ENCODE measurements around the gene MYH13.

MYH13 gene

GRCh38 chr17:10398352-10398751, 25.5 kb upstream of the MYH13 start:
- POLR2A ChIA-PET = no interaction called here
- TF ChIP-seq CTBP1 (IDR thresholded peaks at IDR 0.05; ENCODE audit: borderline replicate concordance) (no peak), SUZ12 (IDR thresholded peaks at IDR 0.05) (no peak), BHLHE40 (IDR thresholded peaks at IDR 0.05; ENCODE audit: borderline replicate concordance) (no peak), ARNT (IDR thresholded peaks at IDR 0.05) (no peak), FOXM1 (IDR thresholded peaks at IDR 0.05; ENCODE audit: borderline replicate concordance) (no peak), HDGF (IDR thresholded peaks at IDR 0.05; ENCODE audit: borderline replicate concordance) (no peak), SP1 (IDR thresholded peaks at IDR 0.05) (no peak), NFRKB (IDR thresholded peaks at IDR 0.05) (no peak), ELF4 (IDR thresholded peaks at IDR 0.05) (no peak), LEF1 (IDR thresholded peaks at IDR 0.05; ENCODE audit: borderline replicate concordance) (no peak), TARDBP (IDR thresholded peaks at IDR 0.05) (no peak), FOXA1 (IDR thresholded peaks at IDR 0.05) (no peak), L3MBTL2 (conservative IDR thresholded peaks at IDR 0.05) (no peak), FOXK2 (IDR thresholded peaks at IDR 0.05) (no peak), PKNOX1 (IDR thresholded peaks at IDR 0.05) (no peak), ZNF384 (IDR thresholded peaks at IDR 0.05) (no peak)
- CTCF ChIA-PET = no interaction called here
- no peak for DNase-seq (ENCODE audit: extremely low spot score)

- ChIA-PET POLR2A (no interaction called here), CTCF (no interaction called here)
- DNase-seq (ENCODE audit: extremely low spot score) = no peak
- TF ChIP-seq TARDBP (IDR thresholded peaks at IDR 0.05) = no peak
- no peak for TF ChIP-seq ELF4 (IDR thresholded peaks at IDR 0.05)
- no peak for TF ChIP-seq L3MBTL2 (conservative IDR thresholded peaks at IDR 0.05)
- TF ChIP-seq HDGF (IDR thresholded peaks at IDR 0.05; ENCODE audit: borderline replicate concordance) = no peak
- no peak for TF ChIP-seq NFRKB (IDR thresholded peaks at IDR 0.05)
- no peak for TF ChIP-seq SUZ12 (IDR thresholded peaks at IDR 0.05)
- TF ChIP-seq CTBP1 (IDR thresholded peaks at IDR 0.05; ENCODE audit: borderline replicate concordance) = no peak
- TF ChIP-seq BHLHE40 (IDR thresholded peaks at IDR 0.05; ENCODE audit: borderline replicate concordance) = no peak
- no peak for TF ChIP-seq FOXM1 (IDR thresholded peaks at IDR 0.05; ENCODE audit: borderline replicate concordance)
- no peak for TF ChIP-seq SP1 (IDR thresholded peaks at IDR 0.05)
- no peak for TF ChIP-seq ARNT (IDR thresholded peaks at IDR 0.05)
- no peak for TF ChIP-seq ZNF384 (IDR thresholded peaks at IDR 0.05)
- no peak for TF ChIP-seq PKNOX1 (IDR thresholded peaks at IDR 0.05)
- no peak for TF ChIP-seq FOXK2 (IDR thresholded peaks at IDR 0.05)
- no peak for TF ChIP-seq LEF1 (IDR thresholded peaks at IDR 0.05; ENCODE audit: borderline replicate concordance)
- no peak for TF ChIP-seq FOXA1 (IDR thresholded peaks at IDR 0.05)
These were observed 23.8 kb upstream of the MYH13 start for GRCh38 chr17:10396524-10397163.

- no peak for DNase-seq (ENCODE audit: extremely low spot score)
- TF ChIP-seq FOXK2 (IDR thresholded peaks at IDR 0.05) (no peak), SUZ12 (IDR thresholded peaks at IDR 0.05) (no peak), BHLHE40 (IDR thresholded peaks at IDR 0.05; ENCODE audit: borderline replicate concordance) (no peak), PKNOX1 (IDR thresholded peaks at IDR 0.05) (no peak), SP1 (IDR thresholded peaks at IDR 0.05) (no peak), ARNT (IDR thresholded peaks at IDR 0.05) (no peak), HDGF (IDR thresholded peaks at IDR 0.05; ENCODE audit: borderline replicate concordance) (no peak), FOXA1 (IDR thresholded peaks at IDR 0.05) (no peak), ELF4 (IDR thresholded peaks at IDR 0.05) (no peak), ZNF384 (IDR thresholded peaks at IDR 0.05) (no peak), FOXM1 (IDR thresholded peaks at IDR 0.05; ENCODE audit: borderline replicate concordance) (no peak), LEF1 (IDR thresholded peaks at IDR 0.05; ENCODE audit: borderline replicate concordance) (no peak)
- ChIA-PET POLR2A (no interaction called here), CTCF (no interaction called here)
These were observed 21.5 kb upstream of the MYH13 start for GRCh38 chr17:10394201-10394887.

GRCh38 chr17:10392880-10393279, 20.1 kb upstream of the MYH13 start:
- CTCF ChIA-PET = no interaction called here
- POLR2A ChIA-PET = no interaction called here
- no peak for TF ChIP-seq NFRKB (IDR thresholded peaks at IDR 0.05)
- TF ChIP-seq L3MBTL2 (conservative IDR thresholded peaks at IDR 0.05) = no peak
- no peak for DNase-seq (ENCODE audit: extremely low spot score)

DNA sequence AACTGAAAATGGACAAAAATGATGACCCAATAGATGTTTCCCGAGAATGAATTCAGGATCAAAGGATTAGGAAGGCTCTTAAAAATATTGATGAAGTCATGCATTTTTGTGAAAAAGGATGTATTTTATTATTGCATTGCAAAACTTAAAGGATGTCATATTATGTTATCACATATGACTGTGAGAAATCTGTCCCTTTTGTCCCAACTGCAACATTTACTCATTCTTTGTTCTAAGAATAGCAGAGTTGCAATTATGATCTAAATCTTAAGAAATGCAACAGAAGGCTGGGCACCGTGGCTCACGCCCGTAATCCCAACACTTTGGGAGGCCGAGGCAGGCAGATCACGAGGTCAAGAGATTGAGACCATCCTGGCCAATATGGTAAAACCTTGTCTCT, 13.1 kb upstream of the MYH13 start:
- TF ChIP-seq TARDBP (IDR thresholded peaks at IDR 0.05) (no peak), ELF4 (IDR thresholded peaks at IDR 0.05) (no peak)
- ChIA-PET CTCF (no interaction called here), POLR2A (no interaction called here)
- no peak for DNase-seq (ENCODE audit: extremely low spot score)

DNA sequence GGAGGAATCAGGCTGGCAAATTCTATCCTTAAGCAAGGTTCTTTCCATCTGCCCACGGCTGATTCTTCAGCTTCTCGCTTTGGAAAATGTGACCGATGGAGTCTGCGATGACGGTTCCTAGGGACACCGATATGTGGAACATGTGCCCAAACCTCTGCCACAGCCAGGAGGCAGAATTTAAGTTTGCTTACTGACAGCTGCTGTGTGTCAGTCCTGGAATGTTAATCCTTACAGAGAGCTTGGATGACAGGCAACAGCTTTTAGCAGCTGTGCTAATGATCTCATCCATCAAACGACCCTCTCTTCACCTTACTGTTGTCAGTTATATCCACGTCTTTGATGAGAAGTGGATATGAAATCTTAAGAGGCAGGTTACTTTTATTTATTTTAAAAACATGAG, 11.4 kb upstream of the MYH13 start:
- POLR2A ChIA-PET = no interaction called here
- TF ChIP-seq LEF1 (IDR thresholded peaks at IDR 0.05; ENCODE audit: borderline replicate concordance) (no peak), NFRKB (IDR thresholded peaks at IDR 0.05) (no peak), L3MBTL2 (conservative IDR thresholded peaks at IDR 0.05) (no peak), TARDBP (IDR thresholded peaks at IDR 0.05) (no peak), FOXA1 (IDR thresholded peaks at IDR 0.05) (no peak)
- no peak for DNase-seq (ENCODE audit: extremely low spot score)
- CTCF ChIA-PET = no interaction called here

All from HEK293T (cell line).